CD14-positive monocyte (primary cell): ENCODE data around the gene VPS13A. TPM values are rescaled to one million over a fixed set of nuclear protein-coding genes. Genes with fewer than 3 reads are reported as not detected.

Experiments
- DNase-seq, 3 donors: peaks; one replicate each; pipeline ENCODE4 v3.0.0-alpha.2; 2011 to 2022
- H2AFZ ChIP-seq: 2 replicates; pipeline ENCODE4 v1.6.0; 2012; ENCODE audit warnings: mild to moderate bottlenecking, low read depth, low read length, inconsistent platforms; ENCODE audit not compliant: insufficient read depth, poor library complexity, severe bottlenecking
- H3K27ac ChIP-seq, 2 donors: 1 replicate in 1 of 2; 2 replicates in 1 of 2; pipeline ENCODE4 v1.5.1; 2012 to 2013; ENCODE audit warnings: low read length in 2 of 2, control low read depth in 1 of 2, inconsistent platforms in 1 of 2, low read depth in 1 of 2, mild to moderate bottlenecking in 1 of 2
- H3K27me3 ChIP-seq, 2 donors: one replicate each; pipeline versions ENCODE4 v1.6.0 to v1.6.1; 2011 to 2013; ENCODE audit warnings: low read length in 2 of 2; ENCODE audit not compliant: control insufficient read depth in 2 of 2, insufficient read depth in 2 of 2
- H3K36me3 ChIP-seq, 2 donors: replicated peaks in 1 of 2; 1 replicate in 1 of 2; 2 replicates in 1 of 2; pipeline versions ENCODE4 v1.5.1 to v1.6.1; 2012 to 2013; ENCODE audit warnings: low read length in 2 of 2, control low read depth in 1 of 2, inconsistent platforms in 1 of 2, mild to moderate bottlenecking in 1 of 2; ENCODE audit not compliant: insufficient read depth in 2 of 2, control insufficient read depth in 1 of 2
- H3K4me1 ChIP-seq, 2 donors: 1 replicate in 1 of 2; 2 replicates in 1 of 2; pipeline versions ENCODE4 v1.5.1 to v1.6.1; 2012 to 2013; ENCODE audit warnings: low read length in 2 of 2, control low read depth in 1 of 2, inconsistent platforms in 1 of 2, mild to moderate bottlenecking in 1 of 2, moderate library complexity in 1 of 2; ENCODE audit not compliant: insufficient read depth in 2 of 2, control insufficient read depth in 1 of 2
- H3K4me2 ChIP-seq: replicated peaks from 2 replicates; pipeline ENCODE3; 2012; ENCODE audit warnings: low read length, moderate library complexity, mild to moderate bottlenecking; ENCODE audit not compliant: poor library complexity, severe bottlenecking; ENCODE audit errors: extremely low read depth
- H3K4me3 ChIP-seq, 3 experiments: fragments of 200-600 bp in 1 of 3; sonication (generic) in 1 of 3; replicated peaks in 1 of 3; 1 replicate in 2 of 3; 2 replicates in 1 of 3; pipeline ENCODE4 v1.5.1; 2011 to 2013; ENCODE audit warnings: low read length in 3 of 3, mild to moderate bottlenecking in 3 of 3, control low read depth in 2 of 3, low read depth in 2 of 3, inconsistent platforms in 1 of 3, moderate library complexity in 1 of 3
- H3K79me2 ChIP-seq: 2 replicates; pipeline ENCODE4 v1.6.0; 2012; ENCODE audit warnings: mild to moderate bottlenecking, control low read depth, inconsistent platforms, low read length, moderate library complexity; ENCODE audit not compliant: insufficient read depth
- H3K9ac ChIP-seq: 2 replicates; pipeline ENCODE4 v1.6.0; 2017; ENCODE audit warnings: low read length, mild to moderate bottlenecking; ENCODE audit not compliant: insufficient read depth, poor library complexity, severe bottlenecking
- H3K9me3 ChIP-seq, 2 donors: replicated peaks in 1 of 2; 1 replicate in 1 of 2; 2 replicates in 1 of 2; pipeline versions ENCODE4 v1.5.1 to v1.6.1; 2012 to 2013; ENCODE audit warnings: low read length in 2 of 2, control low read depth in 1 of 2; ENCODE audit not compliant: control insufficient read depth in 1 of 2, insufficient read depth in 1 of 2
- H4K20me1 ChIP-seq: 2 replicates; pipeline ENCODE4 v1.6.0; 2012; ENCODE audit warnings: mild to moderate bottlenecking, low read length, control low read depth, moderate library complexity; ENCODE audit not compliant: insufficient read depth
- H3K27ac Mint-ChIP-seq, 7 donors: one replicate each; pipeline ENCODE4 v1.8.0; 2020; ENCODE audit warnings: mild to moderate bottlenecking in 7 of 7, mixed read lengths in 7 of 7, moderate library complexity in 6 of 7, inconsistent platforms in 2 of 7
- H3K27me3 Mint-ChIP-seq, 3 donors: one replicate each; pipeline ENCODE4 v1.8.0; 2021 to 2022; ENCODE audit warnings: low read depth in 3 of 3, mild to moderate bottlenecking in 3 of 3, mixed read lengths in 3 of 3, moderate library complexity in 3 of 3, inconsistent platforms in 1 of 3
- H3K36me3 Mint-ChIP-seq, 2 donors: one replicate each; pipeline ENCODE4 v1.8.0; 2020; ENCODE audit warnings: mixed read lengths in 2 of 2, inconsistent platforms in 1 of 2, mild to moderate bottlenecking in 1 of 2
- H3K4me1 Mint-ChIP-seq: one replicate; pipeline ENCODE4 v1.8.0; 2020; ENCODE audit warnings: mild to moderate bottlenecking, mixed read lengths
- H3K4me3 Mint-ChIP-seq, 2 donors: one replicate each; pipeline ENCODE4 v1.8.0; 2020; ENCODE audit warnings: mild to moderate bottlenecking in 2 of 2, mixed read lengths in 2 of 2, moderate library complexity in 1 of 2
- H3K9me3 Mint-ChIP-seq, 7 donors: one replicate each; pipeline ENCODE4 v1.8.0; 2020 to 2022; ENCODE audit warnings: mixed read lengths in 7 of 7, mild to moderate bottlenecking in 6 of 7, moderate library complexity in 6 of 7, inconsistent platforms in 2 of 7
- CTCF ChIP-seq: fragments of 200-600 bp; IDR thresholded peaks from one replicate; pipeline ENCODE4 v1.8.0; 2022; ENCODE audit warnings: antibody characterized with exemption, mild to moderate bottlenecking
- WGBS: methylation state at CpG from one replicate; pipeline ENCODE4 v1.1.5; 2013; ENCODE audit warnings: missing lambda C conversion rate; ENCODE audit not compliant: insufficient coverage; 5-methylcytosine and 5-hydroxymethylcytosine counted together
- intact Hi-C, 2 donors: fragments of 100-400 bp; cut with micrococcal nuclease; formaldehyde crosslinking; loops; one replicate each; pipeline versions ENCODE4 v1.15.0 to v1.15.1; 2023
- polyA plus RNA-seq, 3 donors: library from polyadenylated mRNA; depleted of rRNA in 1 of 3; unstranded in 2 of 3; stranded (reverse) in 1 of 3; fragments of 300-500 nt in 2 of 3; fragments of >200 nt in 1 of 3; fragmentation: Illumina TruSeq in 2 of 3; gene quantifications; 1 replicate in 2 of 3; 2 replicates in 1 of 3; pipeline ENCODE4 v1.2.3, GENCODE V29; 2012 to 2021

Gene VPS13A
- polyA plus RNA-seq, 3 donors = 0.27 to 1.8 (median 1.1) TPM

- no peaks in the 10 kb centered on the region for H3K36me3 ChIP-seq
- no peak overlapping the region for H2AFZ ChIP-seq
- intact Hi-C loops = no loop called here
- H3K4me2 ChIP-seq = no peak overlapping the region
- Mint-ChIP-seq H3K27ac (no peak overlapping the region), H3K9me3 (peaks cover 0 to 6% (median 3%) of the 10 kb centered on the region in 7 donors), H3K36me3 (no peaks in the 10 kb centered on the region), H3K4me3 (no peak overlapping the region), H3K27me3 (no peaks in the 10 kb centered on the region), H3K4me1 (no peaks in the 10 kb centered on the region)
- no peak overlapping the region for H3K27ac ChIP-seq
- no peak overlapping the region for H3K4me3 ChIP-seq
- H4K20me1 ChIP-seq = no peaks in the 10 kb centered on the region
- WGBS = 100% methylated on average over 1 of the region's 2 CpGs
- no peak for TF ChIP-seq CTCF
- DNase-seq = no peak
- H3K79me2 ChIP-seq = no peaks in the 10 kb centered on the region
- no peaks in the 10 kb centered on the region for H3K9me3 ChIP-seq
- H3K4me1 ChIP-seq = no peaks in the 10 kb centered on the region
- H3K27me3 ChIP-seq = no peaks in the 10 kb centered on the region
- H3K9ac ChIP-seq = no peak overlapping the region
Observed at GRCh38 chr9:77194423-77194822, 17.1 kb downstream of the VPS13A start.

GRCh38 chr9:77210116-77210515 is 32.8 kb downstream of the VPS13A start:
- H3K4me1 Mint-ChIP-seq = no peaks in the 10 kb centered on the region
- peaks cover 15 to 16% of the 10 kb centered on the region in 2 donors for H3K36me3 Mint-ChIP-seq
- no peak for TF ChIP-seq CTCF

More at GRCh38 chr9:77210116-77210515, 32.8 kb downstream of the VPS13A start:
- no peak for DNase-seq
- no peaks in the 10 kb centered on the region for H3K9me3 ChIP-seq
- no peaks in the 10 kb centered on the region for H3K79me2 ChIP-seq
- no peak overlapping the region for H3K4me3 ChIP-seq
- WGBS = no CpG with 5 or more reads among the region's 2 CpGs
- H3K27ac Mint-ChIP-seq = no peak overlapping the region
- no peaks in the 10 kb centered on the region for H3K36me3 ChIP-seq
- no peaks in the 10 kb centered on the region for H3K27me3 ChIP-seq
- no peaks in the 10 kb centered on the region for H3K4me1 ChIP-seq
- no peaks in the 10 kb centered on the region for H3K9me3 Mint-ChIP-seq
- no peak overlapping the region for H2AFZ ChIP-seq
- H3K4me2 ChIP-seq = no peak overlapping the region
- no peak overlapping the region for H3K27ac ChIP-seq
- H3K27me3 Mint-ChIP-seq = no peaks in the 10 kb centered on the region
- intact Hi-C loops = no loop called here
- H3K9ac ChIP-seq = no peak overlapping the region
- H4K20me1 ChIP-seq = no peaks in the 10 kb centered on the region
- H3K4me3 Mint-ChIP-seq = no peak overlapping the region
